HEK293T (cell line): ENCODE results near the gene ST6GALNAC1.

Experiments
- CTCF ChIA-PET: fragments of 350-600 bp; formaldehyde crosslinking; extraction: SDS; loops from one replicate; lab custom pipeline; 2021; ENCODE audit warnings: antibody characterized with exemption, inconsistent platforms; lab: Yijun Ruan, JAX
- POLR2A ChIA-PET: fragments of 350-600 bp; formaldehyde crosslinking; extraction: SDS; loops from one replicate; lab custom pipeline; 2020; ENCODE audit warnings: antibody characterized with exemption, inconsistent platforms; lab: Yijun Ruan, JAX
- DNase-seq: peaks from one replicate; pipeline ENCODE4 v3.0.0; 2012; ENCODE audit warnings: mixed read lengths; ENCODE audit errors: extremely low spot score
- ARNT ChIP-seq: fragments of 450-650 bp; IDR thresholded peaks from 2 replicates; pipeline ENCODE4 v1.6.1; 2017; ENCODE audit warnings: mild to moderate bottlenecking
- BHLHE40 ChIP-seq: fragments of 450-650 bp; IDR thresholded peaks from 2 replicates; pipeline ENCODE4 v1.6.1; 2016; ENCODE audit warnings: mild to moderate bottlenecking, moderate library complexity, borderline replicate concordance
- CTBP1 ChIP-seq: fragments of 450-650 bp; IDR thresholded peaks from 2 replicates; pipeline ENCODE4 v1.6.1; 2016; ENCODE audit warnings: borderline replicate concordance
- ELF4 ChIP-seq: fragments of 450-650 bp; IDR thresholded peaks from 2 replicates; pipeline ENCODE4 v1.6.1; 2017; ENCODE audit warnings: antibody characterized with exemption
- FOXA1 ChIP-seq: fragments of 450-650 bp; IDR thresholded peaks from 2 replicates; pipeline ENCODE4 v1.6.1; 2016; ENCODE audit warnings: mild to moderate bottlenecking
- FOXK2 ChIP-seq: fragments of 450-650 bp; IDR thresholded peaks from 2 replicates; pipeline ENCODE4 v1.6.1; 2016; ENCODE audit warnings: mild to moderate bottlenecking
- FOXM1 ChIP-seq: fragments of 450-650 bp; IDR thresholded peaks from 2 replicates; pipeline ENCODE4 v1.6.1; 2017; ENCODE audit warnings: mild to moderate bottlenecking, borderline replicate concordance
- HDGF ChIP-seq: fragments of 450-650 bp; IDR thresholded peaks from 2 replicates; pipeline ENCODE4 v1.6.1; 2017; ENCODE audit warnings: antibody characterized with exemption, borderline replicate concordance
- L3MBTL2 ChIP-seq: fragments of 450-650 bp; conservative IDR thresholded peaks from 2 replicates; pipeline ENCODE4 v1.6.1; 2016; ENCODE audit warnings: mild to moderate bottlenecking
- LEF1 ChIP-seq: fragments of 450-650 bp; IDR thresholded peaks from 2 replicates; pipeline ENCODE4 v1.6.1; 2017; ENCODE audit warnings: mild to moderate bottlenecking, borderline replicate concordance
- NFRKB ChIP-seq: fragments of 450-650 bp; IDR thresholded peaks from 2 replicates; pipeline ENCODE4 v1.6.1; 2016; ENCODE audit warnings: mild to moderate bottlenecking, moderate library complexity
- PKNOX1 ChIP-seq: fragments of 450-650 bp; IDR thresholded peaks from 2 replicates; pipeline ENCODE4 v1.6.1; 2016
- SP1 ChIP-seq: fragments of 450-650 bp; IDR thresholded peaks from 2 replicates; pipeline ENCODE4 v1.6.1; 2017
- SUZ12 ChIP-seq: fragments of 450-650 bp; IDR thresholded peaks from 2 replicates; pipeline ENCODE4 v1.6.1; 2016; ENCODE audit warnings: mild to moderate bottlenecking
- TARDBP ChIP-seq: fragments of 450-650 bp; IDR thresholded peaks from 2 replicates; pipeline ENCODE4 v1.6.1; 2016
- ZNF384 ChIP-seq: fragments of 450-650 bp; IDR thresholded peaks from 2 replicates; pipeline ENCODE4 v1.6.1; 2016

Gene ST6GALNAC1

GRCh38 chr17:76672892-76673291 lies 29.3 kb upstream of the ST6GALNAC1 start:
- peak; percentile 1 for DNase-seq
- TF ChIP-seq HDGF (no peak), NFRKB (no peak)
- ChIA-PET POLR2A (interaction anchor here (1.9 to 2.5 kb wide), 3 partner anchors 16 to 87 kb away, joined by 10 to 24 read pairs (median 13); partner anchors contain the start of gene ST6GALNAC2), CTCF (no interaction called here)

DNA sequence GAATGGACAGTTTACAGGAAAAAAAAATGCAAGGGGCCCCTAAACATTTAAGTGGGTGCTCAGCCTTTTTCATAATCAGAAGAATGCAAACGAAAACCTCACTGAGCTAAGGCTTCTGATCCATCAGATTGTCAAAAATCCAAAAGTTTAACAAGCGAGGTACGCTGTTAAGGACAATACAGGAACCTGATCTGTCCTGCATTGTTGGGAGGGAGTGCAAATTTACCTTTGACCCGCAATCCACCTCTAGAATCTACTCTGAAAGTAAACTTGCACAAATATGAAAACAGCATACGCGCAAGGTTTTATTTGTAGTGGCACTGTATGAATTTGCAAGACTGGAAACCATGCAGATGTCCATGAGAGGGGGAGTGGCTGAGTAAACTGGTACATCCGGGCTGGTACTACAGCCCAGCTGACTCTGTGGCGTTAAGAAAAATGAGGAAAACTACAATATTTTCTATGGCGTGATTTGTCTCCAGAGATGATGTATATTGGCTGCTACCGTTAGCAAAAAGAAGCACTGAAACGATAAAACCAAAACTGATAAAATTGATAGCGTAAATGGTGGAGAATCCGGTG lies 28.8 kb upstream of the ST6GALNAC1 start:
- ChIA-PET POLR2A (interaction anchor here (0.6 to 2.6 kb wide), 26 partner anchors 9 to 275 kb away, joined by 3 to 35 read pairs (median 6); partner anchors contain the start of genes JMJD6, METTL23, MXRA7 and ST6GALNAC2), CTCF (interaction anchor here (0.8 to 3.6 kb wide), 2 partner anchors 9 to 13 kb away, joined by 3 to 25 read pairs; no protein-coding TSS in a partner anchor)
- DNase-seq, result peak; percentile 6
- 0 out of 2 replicates have a peak, but pooled peaks have one; percentile 13 for TF ChIP-seq L3MBTL2
- TF ChIP-seq ELF4, result no peak

- POLR2A ChIA-PET, result interaction anchor here (0.6 to 2.6 kb wide), 51 partner anchors 10 to 274 kb away, joined by 3 to 35 read pairs (median 5); partner anchors contain the start of genes JMJD6, METTL23, MFSD11 and MXRA7
- TF ChIP-seq CTBP1 (no peak), L3MBTL2 (no peak; the same call in none of the 2 replicates), FOXK2 (no peak), SP1 (no peak), ELF4 (no peak), ARNT (no peak)
- CTCF ChIA-PET, result interaction anchor here (0.6 to 3.6 kb wide), 3 partner anchors 10 to 17 kb away, joined by 3 to 25 read pairs (median 3); no protein-coding TSS in a partner anchor
- no peak for DNase-seq
Observed at GRCh38 chr17:76671912-76672262, 28.3 kb upstream of the ST6GALNAC1 start.

DNA sequence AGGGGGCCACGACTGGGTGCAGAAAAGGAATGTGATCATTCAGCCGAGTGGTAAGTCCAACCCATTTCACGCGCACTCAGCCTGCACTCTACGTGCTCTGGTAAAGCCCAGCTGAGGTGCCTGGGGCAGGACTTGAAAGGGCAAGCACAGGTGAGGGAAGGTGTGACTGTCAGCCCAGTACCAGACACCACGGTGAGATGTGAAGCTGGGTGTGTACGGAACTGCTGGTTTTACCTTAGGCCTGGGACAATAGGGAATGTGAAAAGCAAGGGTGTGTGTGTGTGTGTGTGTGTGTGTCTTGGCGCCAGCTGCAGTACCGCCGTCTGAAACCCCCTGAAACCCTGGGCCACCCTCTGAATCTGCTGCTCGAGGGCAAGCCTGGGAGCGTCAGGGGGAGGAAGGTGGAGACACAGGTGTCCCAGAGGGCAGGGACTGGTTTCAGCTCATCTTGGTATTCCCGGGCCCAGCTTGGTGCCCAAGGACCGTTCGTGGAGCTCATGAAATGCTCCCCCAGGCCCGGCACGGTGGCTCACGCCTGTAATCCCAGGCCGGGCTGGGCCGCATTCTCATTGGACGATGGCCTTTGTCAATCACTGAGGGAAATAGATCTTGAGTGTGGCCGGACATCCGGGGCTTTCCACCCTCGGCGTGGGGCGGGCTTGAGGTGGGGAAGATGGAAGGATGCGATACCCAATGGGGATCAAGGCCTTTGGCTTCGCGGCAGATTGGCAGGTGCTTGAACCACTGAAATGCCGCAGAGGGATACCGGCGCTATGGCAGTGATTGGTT lies 27.8 kb upstream of the ST6GALNAC1 start:
- CTCF ChIA-PET, result interaction anchor here (0.5 to 3.6 kb wide), 6 partner anchors 10 to 416 kb away, joined by 3 to 25 read pairs (median 3); no protein-coding TSS in a partner anchor
- DNase-seq, result peak; percentile 99
- no peak for TF ChIP-seq ARNT
- TF ChIP-seq PKNOX1, result peak; percentile 100
- 0 out of 2 replicates have a peak, but pooled peaks have one; percentile 60 for TF ChIP-seq HDGF
- peak; percentile 17; the same call in 1 of the 2 replicates for TF ChIP-seq ELF4
- no peak for TF ChIP-seq ZNF384
- TF ChIP-seq SUZ12, result no peak
- TF ChIP-seq CTBP1, result no peak
- TF ChIP-seq L3MBTL2, result peak; percentile 81
- 0 out of 2 replicates have a peak, but pooled peaks have one; percentile 42 for TF ChIP-seq FOXM1
- 0 out of 2 replicates have a peak, but pooled peaks have one; percentile 19 for TF ChIP-seq LEF1
- TF ChIP-seq FOXA1, result no peak
- TF ChIP-seq NFRKB, result no peak
- no peak for TF ChIP-seq BHLHE40
- no peak for TF ChIP-seq TARDBP
- no peak for TF ChIP-seq SP1
- no peak for TF ChIP-seq FOXK2
- POLR2A ChIA-PET, result interaction anchor here (0.6 to 2.6 kb wide), 52 partner anchors 10 to 274 kb away, joined by 3 to 35 read pairs (median 5); partner anchors contain the start of genes JMJD6, METTL23, MFSD11 and MXRA7

DNA sequence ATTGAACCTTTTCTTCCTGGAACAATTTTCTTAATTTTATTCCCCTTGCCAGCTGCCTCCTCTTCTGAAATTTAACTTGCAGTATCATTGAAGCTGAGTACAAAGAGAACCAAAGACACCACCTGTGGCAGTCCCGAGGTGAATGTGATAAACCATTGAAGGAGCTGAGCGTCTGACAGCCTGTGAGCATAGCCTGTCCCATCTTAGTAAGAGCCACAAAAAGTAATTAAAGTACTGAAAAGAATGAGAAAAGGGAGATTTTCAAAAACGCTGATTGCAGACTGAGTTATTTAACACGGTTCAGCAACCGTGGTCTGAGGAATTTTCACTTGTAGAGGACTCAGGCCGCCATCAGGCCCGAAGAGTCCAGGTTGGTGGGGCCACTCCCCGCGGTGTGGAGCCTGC lies 27.2 kb upstream of the ST6GALNAC1 start:
- TF ChIP-seq SUZ12 (no peak), ZNF384 (no peak), SP1 (no peak), CTBP1 (no peak), FOXA1 (no peak), LEF1 (no peak), L3MBTL2 (no peak), ARNT (no peak), HDGF (no peak), BHLHE40 (no peak), ELF4 (no peak), FOXK2 (no peak), FOXM1 (no peak), NFRKB (no peak), TARDBP (no peak), PKNOX1 (no peak)
- POLR2A ChIA-PET, result interaction anchor here (0.7 to 2.6 kb wide), 29 partner anchors 9 to 172 kb away, joined by 3 to 35 read pairs (median 6); partner anchors contain the start of genes JMJD6, METTL23, MFSD11 and SRSF2
- CTCF ChIA-PET, result interaction anchor here (0.5 to 3.6 kb wide), 3 partner anchors 11 to 416 kb away, joined by 3 to 25 read pairs (median 4); no protein-coding TSS in a partner anchor
- peak; percentile 5 for DNase-seq

DNA sequence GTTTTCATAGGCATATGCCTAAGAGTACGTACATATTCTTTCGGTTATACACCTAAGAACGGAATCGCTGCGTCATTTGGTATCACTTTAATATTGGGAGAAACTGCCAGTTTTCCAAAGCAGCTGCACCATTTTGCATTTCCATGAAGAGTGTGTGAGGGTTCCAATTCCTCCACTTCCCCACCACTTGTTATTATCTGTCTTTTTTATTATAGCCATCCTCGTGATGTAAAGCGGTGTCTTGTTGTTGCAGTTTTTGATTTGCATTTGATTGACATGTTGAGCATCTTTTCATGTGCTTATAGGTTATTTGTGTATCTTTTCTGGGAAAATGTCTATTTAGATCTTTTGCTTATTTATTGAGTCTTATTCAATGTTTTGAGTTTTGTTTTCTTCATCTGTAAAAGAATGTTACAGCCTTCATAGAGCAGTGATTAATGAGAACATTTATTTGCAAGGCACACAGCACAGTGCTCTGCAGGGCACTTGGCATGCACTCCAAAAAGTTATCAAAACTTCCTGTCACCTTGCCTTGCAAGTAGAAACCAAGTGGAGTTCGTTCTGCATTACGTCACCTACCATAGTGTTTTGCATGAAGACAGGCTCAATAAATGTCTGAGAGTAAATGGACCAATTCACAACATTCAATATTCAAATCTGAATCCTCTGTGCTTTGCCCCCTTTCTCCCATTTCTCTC lies 26.6 kb upstream of the ST6GALNAC1 start:
- peak; percentile 10 for DNase-seq
- ChIA-PET CTCF (interaction anchor here (3.6 kb wide), 1 partner anchor 11 kb away, joined by 25 read pairs; no protein-coding TSS in a partner anchor), POLR2A (interaction anchor here (1.5 to 2.6 kb wide), 8 partner anchors 9 to 113 kb away, joined by 4 to 35 read pairs (median 7); partner anchors contain the start of gene ST6GALNAC1)
- TF ChIP-seq CTBP1 (no peak), SUZ12 (no peak), FOXM1 (no peak), TARDBP (no peak), BHLHE40 (no peak), PKNOX1 (peak; percentile 81), SP1 (no peak)
